ENCODE results near the gene G0S2.

The G0S2 gene

GRCh38 chr1:209642816-209643215 lies 32.4 kb upstream of the G0S2 start:
- ChIA-PET CTCF (interaction anchor here (0.9 to 2.3 kb wide), 6 partner anchors 9 to 34 kb away, joined by 3 to 12 read pairs (median 4); no protein-coding TSS in a partner anchor), POLR2A (no interaction called here)
- no peaks in the 10 kb centered on the region for H3K36me3 ChIP-seq (ENCODE audit: control insufficient read depth in 4 of 4, insufficient read depth in 4 of 4, low read length in 3 of 4)
- WGBS (ENCODE audit: insufficient coverage) = 50% methylated on average over 3 of the region's 3 CpGs
- H3K4me1 ChIP-seq (ENCODE audit: control extremely low read depth in 1 of 4, control insufficient read depth in 4 of 4, insufficient read depth in 4 of 4, low read length in 3 of 4) = no peaks in the 10 kb centered on the region
- H3K27ac ChIP-seq (ENCODE audit: insufficient read depth in 1 of 2, low read depth in 1 of 2, low read length in 2 of 2, poor library complexity in 1 of 2, severe bottlenecking in 2 of 2) = no peak overlapping the region
- DNase-seq = no peak
- H3K4me3 ChIP-seq (ENCODE audit: control insufficient read depth in 1 of 7, extremely low read depth in 1 of 7, insufficient read depth in 4 of 7, low read depth in 2 of 7, low read length in 6 of 7) = no peak overlapping the region
- H3K27me3 ChIP-seq (replicated peaks in 2 of 5; ENCODE audit: control insufficient read depth in 4 of 5, insufficient read depth in 5 of 5, low read length in 4 of 5) = peaks cover 0 to 10% (median 2%) of the 10 kb centered on the region in 5 experiments
- no peaks in the 10 kb centered on the region for H3K9me3 ChIP-seq (ENCODE audit: control extremely low read depth in 1 of 5, control insufficient read depth in 4 of 5, insufficient read depth in 2 of 5, low read depth in 1 of 5, low read length in 4 of 5)

- no peaks in the 10 kb centered on the region for H3K9me3 ChIP-seq (ENCODE audit: control extremely low read depth in 1 of 5, control insufficient read depth in 4 of 5, insufficient read depth in 2 of 5, low read depth in 1 of 5, low read length in 4 of 5)
- no peak for DNase-seq
- H3K4me1 ChIP-seq (ENCODE audit: control extremely low read depth in 1 of 4, control insufficient read depth in 4 of 4, insufficient read depth in 4 of 4, low read length in 3 of 4) = peaks cover 0 to 5% (median 3%) of the 10 kb centered on the region in 4 experiments
- H3K4me3 ChIP-seq (ENCODE audit: control insufficient read depth in 1 of 7, extremely low read depth in 1 of 7, insufficient read depth in 4 of 7, low read depth in 2 of 7, low read length in 6 of 7) = no peak overlapping the region
- no peaks in the 10 kb centered on the region for H3K36me3 ChIP-seq (ENCODE audit: control insufficient read depth in 4 of 4, insufficient read depth in 4 of 4, low read length in 3 of 4)
- CTCF ChIA-PET = interaction anchor here (0.9 to 2.3 kb wide), 6 partner anchors 9 to 33 kb away, joined by 3 to 12 read pairs (median 4); no protein-coding TSS in a partner anchor
- no CpG with 5 or more reads among the region's 2 CpGs for WGBS (ENCODE audit: insufficient coverage)
- H3K27ac ChIP-seq (ENCODE audit: insufficient read depth in 1 of 2, low read depth in 1 of 2, low read length in 2 of 2, poor library complexity in 1 of 2, severe bottlenecking in 2 of 2) = no peak overlapping the region
- POLR2A ChIA-PET = no interaction called here
- H3K27me3 ChIP-seq (replicated peaks in 2 of 5; ENCODE audit: control insufficient read depth in 4 of 5, insufficient read depth in 5 of 5, low read length in 4 of 5) = peaks cover 0 to 3% (median 2%) of the 10 kb centered on the region in 5 experiments
Observed at GRCh38 chr1:209643285-209644020, 31.8 kb upstream of the G0S2 start.

GRCh38 chr1:209645574-209646452 lies 29.4 kb upstream of the G0S2 start:
- DNase-seq = peak in 2 of 3 donors; percentile 34 to 71
- ChIA-PET POLR2A (interaction anchor here (0.6 to 0.7 kb wide), 2 partner anchors 31 to 217 kb away, joined by 3 to 4 read pairs; no protein-coding TSS in a partner anchor), CTCF (interaction anchor here (0.8 to 2.1 kb wide), 6 partner anchors 12 to 104 kb away, joined by 3 to 7 read pairs (median 3); no protein-coding TSS in a partner anchor)
- Histone ChIP-seq H3K4me1 (ENCODE audit: control extremely low read depth in 1 of 4, control insufficient read depth in 4 of 4, insufficient read depth in 4 of 4, low read length in 3 of 4) (peaks cover 4 to 27% (median 25%) of the 10 kb centered on the region in 4 experiments), H3K27me3 (replicated peaks in 2 of 5; ENCODE audit: control insufficient read depth in 4 of 5, insufficient read depth in 5 of 5, low read length in 4 of 5) (peaks cover 0 to 2% (median 2%) of the 10 kb centered on the region in 5 experiments), H3K4me3 (ENCODE audit: control insufficient read depth in 1 of 7, extremely low read depth in 1 of 7, insufficient read depth in 4 of 7, low read depth in 2 of 7, low read length in 6 of 7) (no peak overlapping the region), H3K27ac (ENCODE audit: insufficient read depth in 1 of 2, low read depth in 1 of 2, low read length in 2 of 2, poor library complexity in 1 of 2, severe bottlenecking in 2 of 2) (no peak overlapping the region), H3K36me3 (ENCODE audit: control insufficient read depth in 4 of 4, insufficient read depth in 4 of 4, low read length in 3 of 4) (no peaks in the 10 kb centered on the region), H3K9me3 (ENCODE audit: control extremely low read depth in 1 of 5, control insufficient read depth in 4 of 5, insufficient read depth in 2 of 5, low read depth in 1 of 5, low read length in 4 of 5) (no peaks in the 10 kb centered on the region)
- WGBS (ENCODE audit: insufficient coverage) = 89% methylated on average over 14 of the region's 16 CpGs

GRCh38 chr1:209646558-209646957 lies 28.7 kb upstream of the G0S2 start:
- CTCF ChIA-PET = interaction anchor here (1.0 to 1.8 kb wide), 5 partner anchors 13 to 103 kb away, joined by 3 to 6 read pairs (median 3); no protein-coding TSS in a partner anchor
- peaks cover 5 to 34% (median 32%) of the 10 kb centered on the region in 4 experiments for H3K4me1 ChIP-seq (ENCODE audit: control extremely low read depth in 1 of 4, control insufficient read depth in 4 of 4, insufficient read depth in 4 of 4, low read length in 3 of 4)
- DNase-seq = no peak
- POLR2A ChIA-PET = interaction anchor here (0.7 kb wide), 1 partner anchor 31 kb away, joined by 3 read pairs; no protein-coding TSS in a partner anchor
- no peak overlapping the region for H3K27ac ChIP-seq (ENCODE audit: insufficient read depth in 1 of 2, low read depth in 1 of 2, low read length in 2 of 2, poor library complexity in 1 of 2, severe bottlenecking in 2 of 2)
- no peak overlapping the region for H3K4me3 ChIP-seq (ENCODE audit: control insufficient read depth in 1 of 7, extremely low read depth in 1 of 7, insufficient read depth in 4 of 7, low read depth in 2 of 7, low read length in 6 of 7)
- no peaks in the 10 kb centered on the region for H3K9me3 ChIP-seq (ENCODE audit: control extremely low read depth in 1 of 5, control insufficient read depth in 4 of 5, insufficient read depth in 2 of 5, low read depth in 1 of 5, low read length in 4 of 5)
- WGBS (ENCODE audit: insufficient coverage) = 93% methylated on average over 5 of the region's 5 CpGs
- no peaks in the 10 kb centered on the region for H3K36me3 ChIP-seq (ENCODE audit: control insufficient read depth in 4 of 4, insufficient read depth in 4 of 4, low read length in 3 of 4)
- peaks cover 0 to 2% (median 2%) of the 10 kb centered on the region in 5 experiments for H3K27me3 ChIP-seq (replicated peaks in 2 of 5; ENCODE audit: control insufficient read depth in 4 of 5, insufficient read depth in 5 of 5, low read length in 4 of 5)

GRCh38 chr1:209647156-209647555 lies 28.1 kb upstream of the G0S2 start:
- no peaks in the 10 kb centered on the region for H3K36me3 ChIP-seq (ENCODE audit: control insufficient read depth in 4 of 4, insufficient read depth in 4 of 4, low read length in 3 of 4)
- POLR2A ChIA-PET = no interaction called here
- WGBS (ENCODE audit: insufficient coverage) = 93% methylated on average over 2 of the region's 4 CpGs

GRCh38 chr1:209648346-209648745 lies 26.9 kb upstream of the G0S2 start:
- Histone ChIP-seq H3K4me1 (ENCODE audit: control extremely low read depth in 1 of 4, control insufficient read depth in 4 of 4, insufficient read depth in 4 of 4, low read length in 3 of 4) (peaks cover 5 to 42% (median 39%) of the 10 kb centered on the region in 4 experiments), H3K36me3 (ENCODE audit: control insufficient read depth in 4 of 4, insufficient read depth in 4 of 4, low read length in 3 of 4) (no peaks in the 10 kb centered on the region), H3K9me3 (ENCODE audit: control extremely low read depth in 1 of 5, control insufficient read depth in 4 of 5, insufficient read depth in 2 of 5, low read depth in 1 of 5, low read length in 4 of 5) (no peaks in the 10 kb centered on the region), H3K27ac (ENCODE audit: insufficient read depth in 1 of 2, low read depth in 1 of 2, low read length in 2 of 2, poor library complexity in 1 of 2, severe bottlenecking in 2 of 2) (no peak overlapping the region), H3K27me3 (replicated peaks in 2 of 5; ENCODE audit: control insufficient read depth in 4 of 5, insufficient read depth in 5 of 5, low read length in 4 of 5) (peaks cover 0 to 2% (median 0%) of the 10 kb centered on the region in 5 experiments), H3K4me3 (ENCODE audit: control insufficient read depth in 1 of 7, extremely low read depth in 1 of 7, insufficient read depth in 4 of 7, low read depth in 2 of 7, low read length in 6 of 7) (no peak overlapping the region)
- CTCF ChIA-PET = interaction anchor here (1.6 to 2.1 kb wide), 3 partner anchors 18 to 37 kb away, joined by 5 to 9 read pairs (median 7); no protein-coding TSS in a partner anchor
- no peak for DNase-seq
- POLR2A ChIA-PET = no interaction called here

More at GRCh38 chr1:209647156-209647555, 28.1 kb upstream of the G0S2 start:
- Histone ChIP-seq H3K4me3 (ENCODE audit: control insufficient read depth in 1 of 7, extremely low read depth in 1 of 7, insufficient read depth in 4 of 7, low read depth in 2 of 7, low read length in 6 of 7) (no peak overlapping the region), H3K4me1 (ENCODE audit: control extremely low read depth in 1 of 4, control insufficient read depth in 4 of 4, insufficient read depth in 4 of 4, low read length in 3 of 4) (peaks cover 5 to 35% (median 33%) of the 10 kb centered on the region in 4 experiments), H3K27ac (ENCODE audit: insufficient read depth in 1 of 2, low read depth in 1 of 2, low read length in 2 of 2, poor library complexity in 1 of 2, severe bottlenecking in 2 of 2) (no peak overlapping the region), H3K27me3 (replicated peaks in 2 of 5; ENCODE audit: control insufficient read depth in 4 of 5, insufficient read depth in 5 of 5, low read length in 4 of 5) (peaks cover 0 to 2% (median 0%) of the 10 kb centered on the region in 5 experiments), H3K9me3 (ENCODE audit: control extremely low read depth in 1 of 5, control insufficient read depth in 4 of 5, insufficient read depth in 2 of 5, low read depth in 1 of 5, low read length in 4 of 5) (no peaks in the 10 kb centered on the region)
- CTCF ChIA-PET = interaction anchor here (1.2 to 1.6 kb wide), 2 partner anchors 20 to 103 kb away, joined by 3 read pairs; no protein-coding TSS in a partner anchor
- no peak for DNase-seq
